Gastrocnemius medialis (tissue), 4 donors: ENCODE data around the gene ADM5. TPM values are rescaled to one million over a fixed set of nuclear protein-coding genes. Genes with fewer than 3 reads are reported as not detected.

Experiments used
- ATAC-seq, 2 donors: fragments of 150-250 bp; one replicate each; pipeline ENCODE4 v1.9.1; 2016
- DNase-seq, 2 donors: peaks; one replicate each; pipeline ENCODE4 v3.0.0-alpha.2; 2019
- H3K27ac ChIP-seq, 4 donors: fragments of 200-600 bp; sonication (generic); 1 replicate in 1 of 4; 2 replicates in 3 of 4; pipeline ENCODE4 v1.5.1; 2016 to 2018; ENCODE audit warnings: mild to moderate bottlenecking in 2 of 4, moderate library complexity in 1 of 4
- H3K27me3 ChIP-seq, 3 donors: fragments of 200-600 bp; sonication (generic) in 2 of 3; 1 replicate in 1 of 3; 2 replicates in 2 of 3; pipeline versions ENCODE4 v1.5.1 to v1.6.0; 2016 to 2019; ENCODE audit warnings: mild to moderate bottlenecking in 1 of 3, moderate library complexity in 1 of 3
- H3K36me3 ChIP-seq, 2 donors: fragments of 200-600 bp; sonication (generic) in 1 of 2; one replicate each; pipeline ENCODE4 v1.5.1; 2017 to 2018
- H3K4me1 ChIP-seq, 2 donors: fragments of 200-600 bp; sonication (generic) in 1 of 2; one replicate each; pipeline ENCODE4 v1.5.1; 2016 to 2017; ENCODE audit warnings: mild to moderate bottlenecking in 2 of 2
- H3K4me3 ChIP-seq, 4 donors: fragments of 200-600 bp; sonication (generic) in 3 of 4; 1 replicate in 1 of 4; 2 replicates in 3 of 4; pipeline ENCODE4 v1.5.1; 2016 to 2019; ENCODE audit warnings: mild to moderate bottlenecking in 2 of 4
- H3K9me3 ChIP-seq, 3 donors: fragments of 200-600 bp; sonication (generic) in 2 of 3; 1 replicate in 1 of 3; 2 replicates in 2 of 3; pipeline ENCODE4 v1.5.1; 2016 to 2019
- POLR2A ChIP-seq, 2 donors: fragments of 450-650 bp; IDR thresholded peaks; one replicate each; pipeline ENCODE4 v1.6.1; 2017; ENCODE audit warnings: antibody characterized with exemption in 2 of 2, mild to moderate bottlenecking in 2 of 2, moderate library complexity in 2 of 2
- in situ Hi-C, 4 donors: fragments of 200-750 bp; cut with MboI; loops; one replicate each; pipeline versions ENCODE4 v1.15.0 to v1.8.0; 2017; ENCODE audit warnings: low sequenced_read_pairs in 4 of 4
- intact Hi-C: fragments of 100-400 bp; cut with DNase I; formaldehyde crosslinking; loops from one replicate; pipeline ENCODE4 v1.15.1; 2023; ENCODE audit warnings: low total_unique reads
- total RNA-seq, 4 donors: library from RNA; depleted of rRNA; stranded (reverse); fragments of >200 nt; gene quantifications; one replicate each; pipeline versions ENCODE4 v1.1.0 to v1.2.3, GENCODE V29; 2016
- TF ChIP-seq, protein P1 (sequence below), 5 experiments: fragments of 450-650 bp in 3 of 5; fragments of 200-600 bp in 2 of 5; sonication (generic) in 2 of 5; IDR thresholded peaks in 4 of 5; conservative IDR thresholded peaks in 1 of 5; 1 replicate in 4 of 5; 2 replicates in 1 of 5; pipeline ENCODE4 v1.5.1; 2016 to 2019; ENCODE audit warnings: antibody characterized with exemption in 5 of 5, mild to moderate bottlenecking in 3 of 5, moderate library complexity in 3 of 5

The ADM5 gene
- total RNA-seq, 4 donors from 2014 or later = 1.0 to 2.1 (median 1.4) TPM; not detected in 1

DNA sequence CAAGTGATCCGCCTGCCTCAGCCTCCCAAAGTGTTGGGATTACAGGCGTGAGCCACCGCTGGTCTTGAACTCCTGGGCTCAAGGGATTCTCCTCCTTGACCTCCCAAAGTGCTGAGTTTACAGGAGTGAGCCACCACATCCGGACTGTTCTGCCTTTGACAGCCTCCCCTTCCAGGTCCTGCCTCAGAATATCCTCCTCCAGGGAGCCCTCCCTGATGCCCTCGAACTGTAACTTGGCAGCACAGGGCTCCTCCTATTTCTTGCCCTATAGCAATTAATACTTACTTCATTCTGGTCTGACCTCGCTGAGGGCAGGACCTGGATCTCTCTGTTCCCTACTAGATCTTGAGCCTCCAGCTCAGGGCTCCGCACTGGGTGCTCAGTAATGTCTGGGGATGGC is 7.5 kb downstream of the ADM5 start:
- DNase-seq (no peak), ATAC-seq (no peak)
- H3K4me1 ChIP-seq = no peaks in the 10 kb centered on the region
- in situ Hi-C loops = no loop called here
- no peaks in the 10 kb centered on the region for H3K9me3 ChIP-seq
- H3K27me3 ChIP-seq = peaks cover 0 to 5% (median 0%) of the 10 kb centered on the region in 3 donors
- H3K27ac ChIP-seq = no peak overlapping the region
- no peaks in the 10 kb centered on the region for H3K36me3 ChIP-seq
- H3K4me3 ChIP-seq = no peak overlapping the region
- no peak for TF ChIP-seq POLR2A (IDR thresholded peaks at IDR 0.05)
- TF ChIP-seq, protein P1, sequence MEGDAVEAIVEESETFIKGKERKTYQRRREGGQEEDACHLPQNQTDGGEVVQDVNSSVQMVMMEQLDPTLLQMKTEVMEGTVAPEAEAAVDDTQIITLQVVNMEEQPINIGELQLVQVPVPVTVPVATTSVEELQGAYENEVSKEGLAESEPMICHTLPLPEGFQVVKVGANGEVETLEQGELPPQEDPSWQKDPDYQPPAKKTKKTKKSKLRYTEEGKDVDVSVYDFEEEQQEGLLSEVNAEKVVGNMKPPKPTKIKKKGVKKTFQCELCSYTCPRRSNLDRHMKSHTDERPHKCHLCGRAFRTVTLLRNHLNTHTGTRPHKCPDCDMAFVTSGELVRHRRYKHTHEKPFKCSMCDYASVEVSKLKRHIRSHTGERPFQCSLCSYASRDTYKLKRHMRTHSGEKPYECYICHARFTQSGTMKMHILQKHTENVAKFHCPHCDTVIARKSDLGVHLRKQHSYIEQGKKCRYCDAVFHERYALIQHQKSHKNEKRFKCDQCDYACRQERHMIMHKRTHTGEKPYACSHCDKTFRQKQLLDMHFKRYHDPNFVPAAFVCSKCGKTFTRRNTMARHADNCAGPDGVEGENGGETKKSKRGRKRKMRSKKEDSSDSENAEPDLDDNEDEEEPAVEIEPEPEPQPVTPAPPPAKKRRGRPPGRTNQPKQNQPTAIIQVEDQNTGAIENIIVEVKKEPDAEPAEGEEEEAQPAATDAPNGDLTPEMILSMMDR (IDR thresholded peaks at IDR 0.05 in 4 of 5, conservative IDR thresholded peaks at IDR 0.05 in 1 of 5) = no peak
- intact Hi-C loops = no loop called here

DNA sequence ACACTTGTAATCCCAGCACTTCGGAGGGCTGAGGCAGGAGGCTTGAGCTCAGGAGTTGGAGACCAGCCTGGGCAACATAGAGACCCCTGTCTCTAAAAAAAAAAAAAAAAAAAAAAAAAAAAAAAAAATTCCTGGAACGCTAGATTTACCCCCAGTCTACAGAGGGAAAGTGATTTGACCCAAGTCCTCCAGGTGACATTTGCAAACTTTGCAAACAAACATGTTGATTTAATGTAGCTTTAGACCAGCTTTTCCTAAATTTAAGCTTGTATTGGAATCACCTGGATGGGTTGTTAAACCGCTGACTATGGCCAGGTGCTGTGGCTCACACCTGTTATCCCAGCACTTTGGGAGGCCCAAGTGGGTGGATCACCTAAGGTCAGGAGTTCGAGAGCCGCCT is 10.0 kb downstream of the ADM5 start:
- TF ChIP-seq, protein P1 (IDR thresholded peaks at IDR 0.05 in 4 of 5, conservative IDR thresholded peaks at IDR 0.05 in 1 of 5) = no peak
- no peak for TF ChIP-seq POLR2A (IDR thresholded peaks at IDR 0.05)
- no peak for ATAC-seq
- intact Hi-C loops = no loop called here

DNA sequence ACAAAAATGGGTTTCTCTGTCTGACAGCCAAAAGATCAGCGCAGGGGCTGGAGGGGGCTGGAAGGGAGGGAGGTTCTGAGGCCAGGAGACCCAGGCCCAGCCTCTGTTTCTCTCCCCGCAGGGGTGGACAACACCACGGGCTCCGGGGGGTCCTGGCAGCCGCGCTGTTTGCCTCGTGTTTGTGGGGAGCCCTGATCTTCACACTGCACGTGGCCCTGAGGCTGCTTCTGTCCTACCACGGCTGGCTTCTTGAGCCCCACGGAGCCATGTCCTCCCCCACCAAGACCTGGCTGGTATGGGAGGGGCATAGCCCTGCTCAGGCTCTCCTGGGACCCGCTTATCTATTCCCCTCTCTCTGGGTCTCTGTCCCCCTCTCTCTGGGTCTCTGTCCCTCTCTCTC is 11.2 kb downstream of the ADM5 start:
- TF ChIP-seq, protein P1 (IDR thresholded peaks at IDR 0.05 in 4 of 5, conservative IDR thresholded peaks at IDR 0.05 in 1 of 5) = no peak
- TF ChIP-seq POLR2A (IDR thresholded peaks at IDR 0.05) = no peak
- H3K4me1 ChIP-seq = no peaks in the 10 kb centered on the region
- no peak for DNase-seq
- H3K4me3 ChIP-seq = no peak overlapping the region
- H3K27me3 ChIP-seq = peaks cover 0 to 5% (median 0%) of the 10 kb centered on the region in 3 donors
- H3K36me3 ChIP-seq = no peaks in the 10 kb centered on the region
- no peak for ATAC-seq
- in situ Hi-C loops (no loop called here), intact Hi-C loops (no loop called here)
- no peak overlapping the region for H3K27ac ChIP-seq
- H3K9me3 ChIP-seq = no peaks in the 10 kb centered on the region

More for the DNA sequence above, 10.0 kb downstream of the ADM5 start:
- Histone ChIP-seq H3K9me3 (no peaks in the 10 kb centered on the region), H3K27me3 (peaks cover 0 to 5% (median 0%) of the 10 kb centered on the region in 3 donors), H3K4me3 (no peak overlapping the region), H3K4me1 (no peaks in the 10 kb centered on the region), H3K27ac (no peak overlapping the region), H3K36me3 (no peaks in the 10 kb centered on the region)
- DNase-seq = no peak
- in situ Hi-C loops = no loop called here

DNA sequence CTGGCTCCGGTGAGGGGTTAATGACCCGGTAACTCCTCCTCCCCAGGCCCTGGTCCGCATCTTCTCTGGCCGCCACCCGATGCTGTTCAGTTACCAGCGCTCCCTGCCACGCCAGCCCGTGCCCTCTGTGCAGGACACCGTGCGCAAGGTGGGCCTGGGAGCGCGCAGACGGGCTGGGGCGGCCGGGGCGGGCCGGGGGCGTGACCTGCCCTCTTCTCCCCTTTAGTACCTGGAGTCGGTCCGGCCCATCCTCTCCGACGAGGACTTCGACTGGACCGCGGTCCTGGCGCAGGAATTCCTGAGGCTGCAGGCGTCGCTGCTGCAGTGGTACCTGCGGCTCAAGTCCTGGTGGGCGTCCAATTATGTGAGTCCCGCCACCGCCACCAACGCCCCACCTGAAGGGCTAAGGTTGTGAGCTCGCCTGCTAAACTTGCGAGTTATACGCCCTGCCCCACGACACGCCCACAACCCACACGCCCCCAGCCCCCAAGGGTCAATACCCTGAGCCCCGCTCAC is 11.9 kb downstream of the ADM5 start:
- H3K27ac ChIP-seq = no peak overlapping the region
- no peak for DNase-seq
- H3K4me1 ChIP-seq = no peaks in the 10 kb centered on the region
- H3K4me3 ChIP-seq = no peak overlapping the region
- intact Hi-C loops = no loop called here
- peaks cover 0 to 5% (median 0%) of the 10 kb centered on the region in 3 donors for H3K27me3 ChIP-seq
- in situ Hi-C loops = no loop called here
- ATAC-seq = no peak
- no peak for TF ChIP-seq POLR2A (IDR thresholded peaks at IDR 0.05)
- TF ChIP-seq, protein P1 (IDR thresholded peaks at IDR 0.05 in 4 of 5, conservative IDR thresholded peaks at IDR 0.05 in 1 of 5) = no peak
- no peaks in the 10 kb centered on the region for H3K36me3 ChIP-seq
- no peaks in the 10 kb centered on the region for H3K9me3 ChIP-seq
